COLO668 (cell line): ENCODE measurements around the gene SUGCT.
"Not testable (repeated sequence)": the region's sequence is repeated elsewhere in the genome, so short reads cannot be mapped to it uniquely, and the experiment has no call there.

ENCODE experiments used
- DNase-seq: peaks from one replicate; lab custom pipeline; 2025; ENCODE audit not compliant: unreplicated experiment; lab: John Stamatoyannopoulos, UW

Gene SUGCT

DNA sequence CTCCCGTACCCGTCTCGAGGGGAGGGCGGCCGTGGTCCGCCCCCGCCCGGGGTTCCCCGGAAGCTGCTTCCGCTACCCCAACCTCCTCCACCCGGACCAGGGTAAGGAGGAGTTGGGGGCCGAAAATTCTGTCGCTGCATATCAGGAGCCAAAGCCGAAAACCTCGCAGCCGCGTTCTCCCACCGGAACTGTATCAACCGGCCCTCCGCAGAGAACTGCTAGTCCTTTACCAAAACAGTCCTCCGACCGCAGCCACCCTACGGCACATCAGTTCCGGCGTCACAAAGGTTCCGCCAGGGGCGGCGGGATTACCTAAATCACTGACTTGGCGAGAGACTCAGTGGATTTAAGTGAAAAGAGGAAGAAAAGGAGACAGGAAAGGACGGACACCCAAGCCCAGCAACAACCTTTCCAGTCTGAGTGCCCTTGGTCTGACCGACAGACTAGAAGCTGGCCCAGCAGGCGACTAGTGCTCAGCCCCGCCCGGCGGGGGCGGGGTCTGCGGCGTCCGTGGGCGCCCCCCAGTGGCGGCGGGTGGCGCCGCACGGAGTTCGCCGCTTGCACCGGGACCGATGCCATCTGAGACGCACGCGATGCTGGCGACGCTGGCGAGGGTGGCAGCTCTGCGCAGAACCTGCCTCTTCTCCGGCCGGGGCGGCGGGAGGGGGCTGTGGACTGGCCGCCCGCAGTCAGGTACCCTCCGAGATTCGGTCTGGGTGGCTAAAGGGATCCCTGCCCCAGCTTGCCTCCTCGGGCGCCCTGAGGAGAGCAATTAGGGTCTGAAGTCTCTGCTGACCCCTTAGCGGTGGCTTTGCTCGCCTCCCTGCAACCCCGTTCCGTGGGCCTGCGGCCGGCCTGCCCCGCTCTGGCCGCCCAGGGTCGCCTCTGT is at the start of gene SUGCT, which contains the start of gene MPLKIP:
Gene SUGCT (plus strand): TSS at position 578 of the 889 bp plus-strand sequence.
Gene MPLKIP (minus strand): TSS at position 195 of the 889 bp plus-strand sequence. CDS start 55 bp downstream, at position 140.
- peak; percentile 94 for DNase-seq

DNA sequence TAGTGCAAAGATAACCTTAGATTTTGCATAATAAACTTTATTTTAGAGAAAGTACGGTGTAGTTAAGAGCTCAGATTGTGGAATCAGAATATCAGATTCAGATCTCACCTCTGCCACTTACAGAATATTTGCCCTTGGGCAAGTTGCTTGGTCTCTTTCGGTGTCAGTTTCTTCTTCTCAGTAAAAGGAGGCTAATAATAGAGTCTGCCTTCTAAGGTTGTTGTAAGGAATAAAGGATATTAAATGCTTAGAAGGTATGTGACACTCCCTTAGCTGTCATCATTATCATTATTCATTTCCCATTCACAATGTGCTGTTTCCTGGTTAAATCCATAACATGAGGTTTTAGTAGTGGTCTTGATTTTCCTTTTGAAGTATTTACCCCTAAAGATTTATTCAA is 42.6 kb upstream of the SUGCT start:
- DNase-seq, result no peak

DNA sequence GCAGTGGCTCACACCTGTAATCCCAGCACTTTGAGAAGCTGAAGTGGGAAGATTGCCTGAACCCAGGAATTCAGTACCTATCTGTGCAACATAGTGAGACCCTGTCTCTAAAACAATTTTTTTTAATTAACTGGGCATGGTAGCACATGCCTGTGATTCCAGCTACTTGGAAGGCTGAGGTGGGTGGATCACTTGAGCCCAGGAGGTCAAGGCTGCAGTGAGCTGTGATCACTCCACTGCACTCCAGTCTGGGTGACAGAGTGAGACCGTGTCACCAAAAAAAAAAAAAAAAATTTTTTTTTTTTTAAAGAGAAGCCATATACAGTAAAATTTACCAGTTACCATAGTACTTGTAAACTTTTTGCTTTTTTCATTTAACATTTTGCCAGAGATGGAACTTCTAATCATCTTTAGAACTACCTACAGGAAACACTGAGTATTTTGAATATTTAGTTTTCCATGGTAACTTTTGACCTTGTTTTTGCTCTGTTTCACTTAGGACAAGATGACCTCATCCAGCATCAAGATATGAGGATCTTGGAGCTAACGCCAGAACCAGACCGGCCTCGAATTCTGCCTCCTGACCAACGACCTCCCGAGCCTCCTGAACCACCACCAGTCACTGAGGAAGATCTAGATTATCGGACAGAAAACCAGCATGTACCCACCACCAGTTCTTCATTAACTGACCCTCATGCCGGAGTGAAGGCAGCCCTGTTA is 41.0 kb upstream of the SUGCT start:
- no peak for DNase-seq

DNA sequence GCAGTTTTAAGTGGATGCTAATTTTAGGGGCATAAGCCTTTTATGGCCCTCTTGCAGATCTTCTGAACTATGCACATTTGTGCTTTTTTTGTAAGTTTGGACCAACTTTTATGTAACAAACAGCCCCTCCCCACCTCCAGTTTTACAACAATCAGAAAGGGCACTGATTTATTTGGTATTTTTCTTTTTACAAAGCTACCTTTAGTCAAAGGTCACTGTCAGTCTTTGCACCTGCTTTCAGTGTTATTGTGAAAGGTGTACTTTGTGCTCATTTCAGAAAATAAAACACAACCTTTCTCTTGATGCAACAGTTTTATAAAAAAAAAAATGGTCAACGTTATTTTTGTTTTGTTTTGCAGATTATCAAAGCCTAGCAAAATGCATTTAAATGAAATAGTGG is 39.6 kb upstream of the SUGCT start:
- no peak for DNase-seq

DNA sequence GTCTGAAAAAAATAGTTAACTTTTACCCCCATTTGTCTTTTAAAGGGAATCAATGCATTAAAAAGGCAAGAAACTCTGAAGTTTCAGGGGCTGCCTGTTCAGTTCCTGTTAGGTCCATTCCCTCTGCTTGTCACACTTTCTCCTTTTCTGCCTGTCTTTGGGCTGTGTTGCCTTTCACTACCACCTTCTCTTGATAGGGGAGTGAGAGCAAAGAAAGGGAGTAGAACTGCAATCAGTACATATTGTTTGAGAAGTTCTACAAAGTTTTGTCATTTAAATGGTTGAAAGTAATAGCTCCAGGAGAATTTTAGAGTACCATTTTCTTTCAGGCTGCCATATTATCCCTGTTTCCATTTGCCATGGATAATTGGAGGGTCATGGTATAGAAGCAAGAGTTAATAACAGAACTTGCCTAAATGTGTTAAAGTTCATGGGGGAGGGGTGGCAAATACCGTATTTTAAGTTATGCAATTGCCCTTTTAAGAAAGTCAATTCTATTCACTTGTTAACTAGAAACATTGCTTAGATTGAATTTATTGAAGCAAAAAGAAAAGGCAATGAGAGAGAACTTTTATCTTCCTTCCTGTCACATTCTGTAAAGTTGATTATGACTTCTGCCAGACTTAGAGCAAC is 39.0 kb upstream of the SUGCT start:
- DNase-seq, result no peak

DNA sequence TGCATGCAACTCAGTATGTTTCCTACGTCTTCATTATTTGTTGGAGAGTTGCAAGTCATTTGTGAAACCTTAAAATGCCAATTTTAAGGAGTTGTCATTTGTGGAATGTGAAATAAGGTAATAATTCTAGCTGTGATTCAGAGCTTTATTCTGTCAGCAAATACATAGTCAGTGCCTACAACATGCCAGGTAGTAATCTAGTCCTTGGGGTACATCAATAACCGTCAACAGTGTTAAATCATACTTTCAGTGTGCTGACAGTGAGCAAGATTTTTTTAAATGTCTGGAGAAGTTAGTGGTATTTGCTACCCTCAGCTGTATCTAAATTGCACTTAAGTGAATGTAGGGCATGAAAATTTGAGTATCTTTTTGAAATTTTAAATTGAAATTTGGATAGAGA is 37.1 kb upstream of the SUGCT start:
- DNase-seq, result no peak

DNA sequence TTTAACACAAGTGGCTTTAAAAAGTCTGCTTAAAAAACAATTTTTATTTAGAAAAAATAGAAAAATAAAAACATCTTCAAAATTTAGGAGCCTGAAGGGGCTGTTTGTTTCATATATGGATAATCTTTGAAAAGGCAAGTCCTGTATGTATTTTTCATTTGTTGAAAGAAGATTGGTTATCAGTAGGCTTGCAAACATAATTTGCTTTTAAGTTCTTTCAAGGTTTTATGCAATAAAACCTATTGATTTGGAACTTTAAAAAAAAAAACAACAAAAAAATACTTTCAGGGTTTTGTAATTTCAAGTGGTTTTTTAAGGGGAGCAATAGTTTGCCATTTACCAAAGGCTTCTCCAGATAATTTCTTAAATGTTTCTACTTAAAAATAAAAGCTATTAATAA is 36.0 kb upstream of the SUGCT start:
- DNase-seq, result no peak

DNA sequence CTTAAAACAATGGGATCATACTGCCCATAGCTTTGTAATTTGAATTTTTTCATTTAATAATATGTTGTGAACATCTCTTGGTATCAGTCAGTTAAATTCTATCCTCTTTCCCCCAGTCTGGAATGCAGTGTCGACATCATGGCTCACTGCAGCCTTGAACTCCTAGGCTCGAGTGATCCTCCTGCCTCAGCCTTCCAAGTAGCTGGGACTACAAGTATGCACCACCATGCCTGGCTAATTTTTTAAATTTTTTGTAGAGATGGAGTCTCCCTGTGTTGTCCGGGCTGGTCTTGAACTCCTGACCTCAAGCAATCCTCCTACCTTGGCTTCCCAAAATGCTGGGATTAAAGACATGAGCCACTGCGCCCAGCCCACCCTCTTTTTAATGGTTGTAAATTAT is 35.0 kb upstream of the SUGCT start:
- DNase-seq, result no peak

DNA sequence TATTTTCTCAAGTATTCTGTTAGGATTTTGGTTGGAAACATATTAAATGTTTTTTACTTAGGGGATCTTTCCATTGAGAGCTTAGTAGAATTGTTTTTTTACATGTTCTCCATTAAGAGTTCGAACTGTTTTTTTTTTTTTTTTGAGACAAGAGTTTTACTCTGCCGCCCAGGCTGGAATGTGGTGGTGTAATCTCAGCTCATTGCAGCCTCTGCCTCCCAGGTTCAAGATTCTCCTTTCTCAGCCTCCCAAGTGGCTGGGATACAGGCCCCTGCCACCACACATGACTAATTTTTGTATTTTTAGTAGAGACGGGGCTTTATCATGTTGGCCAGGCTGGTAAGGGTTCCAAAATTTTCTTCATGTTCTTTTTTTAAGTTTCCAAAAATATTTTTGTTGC is 33.6 kb upstream of the SUGCT start:
- no peak for DNase-seq

DNA sequence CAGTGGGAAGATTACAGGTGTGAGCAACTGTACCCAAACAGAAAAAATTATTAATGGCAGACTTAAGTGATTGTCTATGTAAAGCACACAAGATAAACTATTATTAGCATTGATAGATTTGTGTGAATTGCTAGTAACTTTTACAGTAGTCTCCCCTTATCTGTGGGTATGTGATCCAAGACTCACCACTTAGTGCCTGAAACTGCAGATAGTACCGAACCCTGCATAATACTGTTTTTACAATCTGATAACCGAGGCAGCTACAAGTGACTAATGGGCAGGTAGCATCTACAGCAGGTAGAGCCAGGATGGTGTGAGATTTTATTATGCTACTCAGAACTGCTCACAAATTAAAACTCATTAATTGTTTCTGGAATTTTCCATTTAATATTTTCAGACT is 31.9 kb upstream of the SUGCT start:
- no peak for DNase-seq

DNA sequence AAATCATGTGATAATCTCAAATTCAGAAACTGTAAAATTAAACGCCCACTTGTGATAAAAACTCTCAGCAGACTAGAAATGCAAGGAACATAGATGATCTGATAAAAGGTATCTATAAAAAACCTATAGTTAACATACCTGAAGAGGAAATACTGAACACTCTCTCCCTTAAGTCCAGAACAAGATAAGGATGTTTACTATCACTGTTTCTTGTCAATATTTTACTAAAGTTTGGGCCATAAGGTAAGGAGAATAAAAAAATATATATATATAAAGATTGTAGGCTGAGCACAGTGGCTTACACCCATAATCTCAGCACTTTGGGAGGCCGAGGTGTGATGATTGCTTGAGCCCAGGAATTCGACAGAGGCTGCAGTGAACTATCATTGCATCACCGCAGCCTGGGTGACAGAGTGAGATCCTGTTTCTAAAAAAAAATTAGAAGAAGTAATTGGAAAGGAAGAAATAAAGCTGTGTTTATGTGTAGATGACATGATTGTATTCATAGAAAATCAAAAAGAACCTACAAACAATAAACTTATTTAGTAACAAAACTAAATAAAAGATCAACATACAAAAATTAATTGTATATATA is 28.8 kb upstream of the SUGCT start:
- no peak for DNase-seq

DNA sequence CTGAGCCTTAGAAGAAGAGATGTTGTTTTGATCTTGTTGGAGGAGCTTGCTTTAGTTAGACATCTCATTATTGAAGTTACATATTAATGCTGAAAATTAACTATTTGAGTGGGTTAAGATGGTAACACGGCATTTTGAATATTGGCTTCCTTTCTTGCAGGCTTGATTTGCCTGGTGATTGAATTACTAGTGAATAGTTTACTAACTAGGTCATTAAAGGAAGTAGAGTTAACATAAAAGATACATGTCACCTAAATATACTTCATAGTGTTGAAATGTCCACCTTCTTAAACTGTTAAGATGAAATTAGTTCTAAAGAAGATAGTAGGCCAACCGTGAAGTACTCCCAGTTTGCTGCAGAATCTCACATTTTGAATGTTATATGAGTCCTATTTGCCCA is 18.9 kb upstream of the SUGCT start:
- no peak for DNase-seq

DNA sequence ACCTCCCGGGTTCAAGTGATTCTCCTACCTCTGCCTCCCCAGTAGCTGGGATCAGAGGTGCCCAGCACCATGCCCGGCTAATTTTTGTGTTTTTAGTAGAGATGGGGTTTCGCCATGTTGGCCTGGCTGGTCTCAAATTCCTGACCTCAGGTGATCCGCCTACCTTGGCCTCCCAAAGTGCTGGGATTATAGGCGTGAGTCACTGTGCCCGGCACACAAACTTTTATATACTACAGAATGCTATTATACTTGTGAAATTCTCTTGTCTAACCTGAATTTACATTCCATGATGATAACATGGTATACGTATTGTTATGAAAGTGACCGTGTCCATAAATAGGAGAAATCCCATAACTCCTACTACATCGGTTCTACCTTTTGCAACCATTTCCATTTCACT is 17.6 kb upstream of the SUGCT start:
- DNase-seq, result not testable (repeated sequence)

DNA sequence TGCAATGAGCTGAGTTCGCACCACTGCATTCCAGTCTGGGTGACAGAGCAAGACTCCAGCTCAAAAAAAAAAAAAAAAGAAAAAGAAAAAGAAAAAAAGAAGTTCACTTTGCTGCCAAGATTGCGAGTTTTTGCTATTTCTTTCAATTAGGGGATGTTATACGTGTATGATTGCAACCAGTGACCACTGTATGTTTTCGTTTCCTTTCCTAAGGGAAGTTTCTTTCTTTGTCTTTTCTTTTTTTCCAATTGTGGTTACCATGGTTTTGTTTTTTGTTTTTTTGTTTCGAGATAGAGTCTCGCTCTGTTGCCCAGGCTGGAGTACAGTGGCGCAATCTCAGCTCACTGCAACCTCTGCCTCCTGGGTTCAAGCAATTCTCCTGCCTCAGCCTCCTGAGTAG is 16.6 kb upstream of the SUGCT start:
- DNase-seq, result not testable (repeated sequence)

DNA sequence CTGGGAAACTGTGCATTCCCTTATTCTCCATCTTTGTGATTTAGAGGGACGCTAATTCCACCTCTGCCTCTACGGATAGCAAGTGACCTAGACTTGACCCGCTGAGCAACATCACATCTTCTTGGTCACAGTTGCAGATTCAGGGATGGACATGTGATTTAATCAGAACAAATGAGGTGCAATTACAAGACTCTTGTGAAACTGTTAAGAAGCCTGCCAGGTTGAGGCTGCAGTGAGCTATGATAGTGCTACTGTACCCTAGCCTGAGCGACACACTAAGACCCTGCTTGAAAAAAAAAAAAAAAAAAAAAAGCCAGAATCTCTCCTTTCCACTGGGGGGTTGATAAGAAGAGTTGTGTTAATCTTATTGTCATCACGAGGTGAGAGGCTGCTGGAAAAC is 14.8 kb upstream of the SUGCT start:
- no peak for DNase-seq

DNA sequence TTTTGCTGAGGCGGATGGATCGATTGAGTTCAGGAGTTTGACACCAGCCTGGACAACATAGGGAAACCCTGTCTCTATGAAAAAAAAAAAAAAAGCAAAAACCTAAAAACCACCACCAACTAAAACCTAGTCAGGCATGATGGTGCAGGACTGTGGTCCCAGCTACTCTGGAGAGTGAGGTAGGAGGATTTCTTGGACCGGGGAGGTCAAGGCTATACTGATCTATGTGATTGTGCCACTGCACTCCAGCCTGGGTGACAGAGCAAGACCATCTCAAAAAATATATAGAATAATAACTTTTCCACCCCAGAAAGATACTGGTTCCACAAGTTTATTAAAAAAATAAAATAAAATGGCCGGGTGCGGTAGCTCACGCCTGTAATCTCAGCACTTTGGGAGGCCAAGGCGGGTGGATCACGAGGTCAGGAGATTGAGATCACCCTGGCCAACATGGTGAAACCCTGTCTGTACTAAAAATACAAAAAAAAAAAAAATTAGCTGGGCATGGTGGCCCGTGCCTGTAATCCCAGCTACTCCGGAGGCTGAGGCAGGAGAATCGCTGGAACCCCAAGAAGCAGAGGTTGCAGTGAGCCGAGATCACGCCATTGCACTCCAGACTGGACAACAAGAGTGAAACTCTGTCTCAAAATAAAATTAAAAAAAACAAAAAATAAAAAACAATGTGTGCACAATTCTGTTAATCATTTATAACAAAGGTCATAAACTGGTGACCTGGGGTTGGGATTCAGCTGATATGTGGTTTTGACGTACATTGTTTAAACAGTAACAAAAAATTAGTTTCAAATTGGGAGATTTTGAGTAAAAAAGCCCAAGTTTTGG is 12.5 kb upstream of the SUGCT start:
- not testable (repeated sequence) for DNase-seq

DNA sequence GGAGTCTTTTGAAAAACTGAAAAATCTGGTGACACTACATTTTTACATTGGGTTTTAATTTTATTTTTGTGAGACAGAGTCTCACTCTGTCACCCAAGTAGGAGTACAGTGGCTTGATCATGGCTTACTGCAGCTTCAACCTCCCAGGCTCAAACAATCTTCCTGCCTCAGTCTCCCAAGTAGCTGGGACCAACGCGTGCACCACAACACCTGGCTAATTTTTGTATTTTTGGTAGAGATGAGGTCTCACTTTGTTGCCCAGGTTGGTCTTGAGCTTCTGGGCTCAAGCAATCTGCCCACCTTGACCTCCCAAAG is 11.9 kb upstream of the SUGCT start:
- DNase-seq, result no peak

DNA sequence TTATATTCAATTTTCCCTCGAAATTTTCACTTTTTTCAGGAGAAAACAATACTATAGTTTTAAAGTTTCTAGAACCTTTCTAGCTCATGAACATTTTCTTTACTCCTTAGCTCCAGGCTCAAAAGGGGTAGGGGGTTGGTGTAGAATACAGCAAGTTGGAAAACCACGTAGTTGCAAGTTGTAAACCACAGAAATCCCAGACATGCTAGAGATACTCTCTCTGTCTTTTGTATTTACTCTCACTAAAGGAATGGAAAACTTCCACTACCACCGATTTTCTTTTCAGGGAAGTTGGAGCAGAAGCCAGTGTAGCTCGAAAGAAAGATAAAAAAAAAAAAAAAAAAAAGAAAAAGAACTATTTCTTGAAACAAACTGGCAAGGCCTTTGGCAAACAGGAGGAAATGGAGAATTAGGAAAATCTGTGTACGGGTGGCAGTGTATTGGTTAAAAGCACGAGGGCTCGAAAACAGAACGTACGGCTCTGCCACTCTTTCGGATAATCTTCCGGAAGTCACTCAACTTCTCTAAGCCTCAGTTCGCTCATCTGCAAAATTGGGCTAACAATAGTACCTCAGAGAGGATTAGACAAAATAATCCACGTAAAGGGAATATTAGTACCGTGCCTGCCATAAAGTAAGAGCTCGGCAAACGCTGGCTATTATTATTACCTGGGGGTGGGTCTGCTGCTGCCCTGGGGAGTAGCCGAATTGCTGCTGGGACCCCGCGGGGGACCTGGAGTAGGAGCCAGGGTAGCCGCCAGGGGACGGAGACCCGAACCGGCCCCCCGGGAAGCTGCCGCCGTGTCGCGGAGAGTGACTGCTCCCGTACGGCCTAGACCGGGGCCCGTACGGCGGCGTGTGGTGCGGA is 1.0 kb upstream of the SUGCT start:
- peak; percentile 85 for DNase-seq

DNA sequence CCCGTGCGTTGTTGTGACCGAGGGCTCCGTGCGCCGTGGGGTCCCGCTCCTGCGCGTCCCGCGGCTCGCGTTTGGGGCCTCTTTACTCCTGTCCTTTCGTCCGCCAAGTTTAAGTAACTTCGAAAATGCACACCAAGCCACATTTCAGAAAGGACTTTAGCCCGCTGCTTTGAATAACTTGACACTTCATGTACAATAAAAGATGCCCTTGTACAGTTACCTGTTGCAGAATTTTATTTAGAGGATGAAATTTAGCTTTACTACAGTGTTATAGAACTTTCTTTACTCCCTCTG is 459 bp downstream of the SUGCT start:
- DNase-seq, result no peak

DNA sequence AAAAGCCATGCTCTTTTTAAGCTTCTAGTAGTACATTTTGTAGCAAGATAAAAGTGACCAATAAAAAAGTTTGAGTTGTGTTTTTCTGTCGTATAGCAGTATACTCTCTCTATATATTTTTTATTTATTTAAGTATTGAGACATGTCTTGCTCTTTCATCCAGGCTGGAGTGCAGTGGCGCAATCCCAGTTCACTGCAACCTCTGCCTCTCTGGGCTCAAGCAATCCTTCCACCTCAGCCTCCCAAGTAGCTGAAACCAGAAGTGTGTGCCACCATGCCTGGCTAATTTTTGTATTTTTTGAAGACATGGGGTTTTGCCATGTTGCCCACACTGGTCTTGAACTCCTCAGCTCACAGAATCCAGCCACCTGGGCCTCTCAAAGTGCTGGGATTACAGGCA is 2.8 kb downstream of the SUGCT start:
- no peak for DNase-seq
